GM10847 (cell line): ENCODE measurements around the gene TREML2.

Source experiments
- POLR2A ChIP-seq: IDR thresholded peaks from 2 replicates; pipeline ENCODE4 v1.6.1; 2011; ENCODE audit not compliant: insufficient read length; ENCODE audit errors: extremely low read depth

TREML2 gene

DNA sequence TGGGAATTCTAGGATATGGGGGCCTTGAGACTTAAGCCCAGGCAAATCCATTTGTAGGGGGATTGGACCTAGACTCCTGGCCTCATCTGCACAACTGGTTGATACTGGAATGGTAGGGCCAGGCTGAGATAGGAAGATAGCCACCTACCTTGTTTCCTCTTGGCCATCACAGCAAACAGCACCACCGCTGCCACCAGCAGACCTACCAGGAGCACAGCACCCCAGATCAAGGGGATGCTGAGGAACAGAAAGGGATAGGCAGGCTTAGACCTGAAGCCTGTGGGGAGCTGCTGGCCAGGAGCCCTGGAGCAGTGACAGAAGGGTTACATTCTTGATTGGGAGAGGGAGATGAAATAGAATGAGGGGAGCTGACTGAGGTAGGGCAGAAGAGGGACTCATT is 50.3 kb downstream of the TREML2 start:
- no peak for TF ChIP-seq POLR2A

DNA sequence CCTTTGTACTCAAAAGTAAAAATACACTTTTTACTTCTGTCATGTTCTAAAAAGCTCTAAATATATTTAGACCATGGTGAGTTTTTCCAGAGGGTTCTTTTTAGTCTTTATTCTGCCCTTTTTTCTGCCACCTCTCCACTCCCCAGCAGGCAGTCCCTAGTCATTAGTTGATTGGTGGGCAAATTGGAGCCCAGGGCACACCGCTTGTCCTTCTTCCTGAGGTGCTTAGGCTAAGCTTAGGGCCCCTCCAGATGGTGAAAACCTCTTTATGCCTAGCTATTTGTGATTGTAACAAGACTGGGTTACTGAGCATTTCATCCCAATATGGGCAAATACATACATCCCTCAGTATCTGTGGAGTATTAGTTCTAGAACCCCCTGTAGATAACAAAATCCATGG is 53.0 kb downstream of the TREML2 start:
- no peak for TF ChIP-seq POLR2A
